Cardiac atrium fibroblast (primary cell): Measurements from ENCODE around the gene ATP8B4. TPM values are rescaled to one million over a fixed set of nuclear protein-coding genes. Genes with fewer than 3 reads are reported as not detected.

ENCODE experiments used
- total RNA-seq: library from RNA; depleted of rRNA; stranded (reverse); fragments of >200 nt; gene quantifications from 2 replicates; pipeline ENCODE4 v1.2.3, GENCODE V29; 2015

ATP8B4 gene
- 0.18 and 0.49 TPM in 2 replicates for total RNA-seq

DNA sequence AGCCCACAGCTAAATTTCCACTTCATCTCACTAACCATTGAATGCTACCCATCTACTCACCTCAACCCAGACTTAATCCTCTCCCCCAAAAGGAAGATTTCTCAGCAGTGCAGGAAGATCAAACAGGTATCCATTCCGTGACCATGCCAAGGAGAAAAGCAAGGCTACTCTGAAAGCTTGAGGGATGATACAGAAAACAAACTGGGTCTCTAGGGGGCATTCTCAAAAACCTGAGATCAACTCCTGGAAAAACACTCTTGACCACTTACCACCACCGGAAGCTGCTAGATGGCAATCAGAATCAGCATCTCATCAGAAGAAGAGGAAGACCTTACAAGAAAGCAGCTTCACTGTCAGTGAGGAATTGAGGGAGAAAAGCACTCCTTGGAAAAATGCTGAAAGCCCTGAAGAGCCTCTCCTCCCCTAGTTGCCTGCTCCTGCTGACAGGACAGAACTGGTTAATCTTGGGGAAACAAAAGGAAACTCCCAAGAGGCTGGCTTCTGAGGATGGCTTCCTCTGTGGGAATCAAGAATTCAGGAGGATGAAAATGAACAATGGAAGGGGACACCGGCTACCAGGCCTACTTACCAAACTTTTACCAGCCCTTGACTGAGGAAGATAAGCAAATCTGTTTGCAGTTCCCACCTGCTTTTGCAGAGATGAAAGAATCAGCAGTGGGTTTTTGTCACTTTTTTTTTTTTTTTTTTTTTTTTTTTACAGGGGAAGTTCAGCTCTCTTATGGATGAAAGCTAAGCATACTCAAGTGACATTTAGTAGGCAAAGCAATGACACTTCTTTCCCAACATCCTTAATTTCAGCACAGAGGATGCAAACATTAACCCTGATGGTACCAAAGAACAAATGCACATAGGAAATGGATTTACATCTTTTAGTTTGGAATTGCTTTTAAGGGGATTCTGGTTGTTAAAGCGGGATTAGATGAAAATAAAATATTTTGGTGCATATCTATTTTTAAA is at the start of gene ATP8B4:
TSS of gene ATP8B4 (minus strand) at position 171 of the 978 bp plus-strand sequence. CDS start 12,267 bp downstream, outside the sequence.

Other genes starting within 250 kb of the ATP8B4 start
- gene SLC27A2, start 63.0 kb upstream of the ATP8B4 start, total RNA-seq = not detected in 2 replicates
- not detected in 2 replicates for gene HDC, start 146.5 kb upstream of the ATP8B4 start, total RNA-seq
- gene GABPB1, start 236.0 kb upstream of the ATP8B4 start, total RNA-seq = 16.7 and 24.6 TPM in 2 replicates